GM23338 (cell line): ENCODE results near the gene CNPY1. TPM values are rescaled to one million over a fixed set of nuclear protein-coding genes. Genes with fewer than 3 reads are reported as not detected.

ENCODE experiments used
- ATAC-seq: fragments of 200-7000 bp; cut with Tn5 transposase; 3 replicates; pipeline ENCODE4 v1.9.1; 2020
- DNase-seq: peaks from one replicate; pipeline ENCODE4 v3.0.0-alpha.2; 2015; ENCODE audit warnings: low spot score
- H2AFZ ChIP-seq: fragments of 200-600 bp; sonication (generic); 2 replicates; pipeline ENCODE4 v1.8.0; 2016; ENCODE audit warnings: antibody characterized with exemption, mild to moderate bottlenecking, moderate library complexity
- H3F3A ChIP-seq: fragments of 200-600 bp; sonication (generic); replicated peaks from 2 replicates; pipeline ENCODE4 v1.8.0; 2017; ENCODE audit warnings: antibody characterized with exemption, mixed run types, low read depth
- H3K27ac ChIP-seq: fragments of 200-600 bp; sonication (generic); 2 replicates; pipeline ENCODE4 v1.6.1; 2016; ENCODE audit warnings: low read depth
- H3K27me3 ChIP-seq: fragments of 200-600 bp; sonication (generic); 2 replicates; pipeline ENCODE4 v1.8.0; 2016; ENCODE audit warnings: mild to moderate bottlenecking, mixed run types, moderate library complexity; ENCODE audit not compliant: insufficient read depth
- H3K36me3 ChIP-seq: fragments of 200-600 bp; sonication (generic); 2 replicates; pipeline ENCODE4 v1.8.0; 2016; ENCODE audit warnings: mild to moderate bottlenecking; ENCODE audit not compliant: insufficient read depth
- H3K4me1 ChIP-seq: fragments of 200-600 bp; sonication (generic); 2 replicates; pipeline ENCODE4 v1.8.0; 2016; ENCODE audit warnings: mild to moderate bottlenecking, moderate library complexity; ENCODE audit not compliant: insufficient read depth
- H3K4me2 ChIP-seq: fragments of 200-600 bp; sonication (generic); 2 replicates; pipeline ENCODE4 v1.7.1; 2017; ENCODE audit warnings: mixed run types
- H3K4me3 ChIP-seq: fragments of 200-600 bp; sonication (generic); 2 replicates; pipeline ENCODE4 v1.6.1; 2016; ENCODE audit warnings: mixed run types
- H3K79me2 ChIP-seq: fragments of 200-600 bp; sonication (generic); replicated peaks from 2 replicates; pipeline ENCODE4 v1.8.0; 2017; ENCODE audit warnings: mild to moderate bottlenecking; ENCODE audit not compliant: insufficient read depth
- H3K9me2 ChIP-seq: fragments of 200-600 bp; sonication (generic); 2 replicates; pipeline ENCODE4 v1.8.0; 2017; ENCODE audit not compliant: insufficient read depth
- H4K20me1 ChIP-seq: fragments of 200-600 bp; sonication (generic); replicated peaks from 2 replicates; pipeline ENCODE4 v1.8.0; 2017; ENCODE audit warnings: mild to moderate bottlenecking; ENCODE audit not compliant: insufficient read depth
- H3K27ac Mint-ChIP-seq: 2 replicates; pipeline ENCODE4 v1.8.0; 2020; ENCODE audit warnings: inconsistent platforms, mild to moderate bottlenecking, moderate library complexity, mixed read lengths
- H3K27me3 Mint-ChIP-seq: 3 replicates; pipeline ENCODE4 v1.8.0; 2022; ENCODE audit warnings: low read depth, mild to moderate bottlenecking, moderate library complexity, mixed read lengths, inconsistent platforms; ENCODE audit not compliant: insufficient read depth, poor library complexity
- H3K36me3 Mint-ChIP-seq: 3 replicates; pipeline ENCODE4 v1.8.0; 2021; ENCODE audit warnings: low read depth, mild to moderate bottlenecking, inconsistent platforms, moderate library complexity, mixed read lengths
- H3K4me1 Mint-ChIP-seq: 3 replicates; pipeline ENCODE4 v1.8.0; 2020; ENCODE audit warnings: mild to moderate bottlenecking, inconsistent platforms, mixed read lengths
- H3K4me3 Mint-ChIP-seq: 3 replicates; pipeline ENCODE4 v1.8.0; 2021; ENCODE audit warnings: moderate library complexity, mild to moderate bottlenecking, inconsistent platforms, mixed read lengths
- H3K9me3 Mint-ChIP-seq: 3 replicates; pipeline ENCODE4 v1.8.0; 2020; ENCODE audit warnings: moderate library complexity, mild to moderate bottlenecking, inconsistent platforms, mixed read lengths
- CREB1 ChIP-seq: fragments of 250-450 bp; sonication (Bioruptor Pico); IDR thresholded peaks from 2 replicates; pipeline ENCODE4 v1.5.0; 2020; ENCODE audit warnings: low read depth, mild to moderate bottlenecking, moderate library complexity
- CTCF ChIP-seq, 2 experiments: fragments of 200-600 bp in 1 of 2; sonication (generic) in 1 of 2; conservative IDR thresholded peaks; 2 replicates each; pipeline versions ENCODE4 v1.5.1 to v1.6.1; 2016 to 2017; ENCODE audit warnings: antibody characterized with exemption in 2 of 2, low read depth in 2 of 2, mild to moderate bottlenecking in 2 of 2, moderate library complexity in 1 of 2
- EZH2 ChIP-seq: fragments of 200-600 bp; sonication (generic); IDR thresholded peaks from one replicate; pipeline ENCODE4 v1.8.0; 2017; ENCODE audit warnings: antibody characterized with exemption, mild to moderate bottlenecking, low read depth; ENCODE audit not compliant: unreplicated experiment
- JUNB ChIP-seq: IDR thresholded peaks from one replicate; pipeline ENCODE4 v1.6.1; 2016; ENCODE audit warnings: antibody characterized with exemption; ENCODE audit not compliant: unreplicated experiment
- NANOG ChIP-seq: IDR thresholded peaks from 2 replicates; pipeline ENCODE4 v1.6.1; 2016; ENCODE audit warnings: antibody characterized with exemption, borderline replicate concordance
- POLR2AphosphoS5 ChIP-seq: IDR thresholded peaks from 2 replicates; pipeline ENCODE4 v1.6.1; 2016; ENCODE audit warnings: antibody characterized with exemption, low read depth
- REST ChIP-seq: IDR thresholded peaks from one replicate; pipeline ENCODE4 v1.6.1; 2018; ENCODE audit warnings: antibody characterized with exemption; ENCODE audit not compliant: unreplicated experiment
- STAT1 ChIP-seq: IDR thresholded peaks from one replicate; pipeline ENCODE4 v1.6.1; 2016; ENCODE audit warnings: antibody characterized with exemption; ENCODE audit not compliant: unreplicated experiment
- ZNF114 ChIP-seq: fragments of 250-450 bp; sonication (Bioruptor Pico); IDR thresholded peaks from 2 replicates; pipeline ENCODE4 v1.5.0; 2020; ENCODE audit warnings: mild to moderate bottlenecking, moderate library complexity
- ZNF331 ChIP-seq: fragments of 250-450 bp; sonication (Bioruptor Pico); IDR thresholded peaks from 2 replicates; pipeline ENCODE4 v1.5.0; 2020; ENCODE audit warnings: low read depth, mild to moderate bottlenecking, moderate library complexity
- polyA plus RNA-seq: library from polyadenylated mRNA; unstranded; fragments of >200 nt; fragmentation: Nextera tagmentation; extraction: Ambion mirVana; gene quantifications from 2 replicates; pipeline ENCODE4 v1.2.1, GENCODE V29; 2016
- total RNA-seq: library from RNA; depleted of rRNA; stranded (reverse); fragments of >200 nt; shearing (Covaris generic); gene quantifications from 2 replicates; pipeline ENCODE4 v1.2.3, GENCODE V29; 2014

The CNPY1 gene
- total and polyA plus RNA-seq, 2 experiments from 2014 or later: not detected

- Mint-ChIP-seq H3K4me1 (peaks cover 21% of the 10 kb centered on the region), H3K36me3 (no peaks in the 10 kb centered on the region), H3K9me3 (peaks cover 4% of the 10 kb centered on the region), H3K4me3 (peak overlapping the region; percentile 46; the same call in 2 of the 3 replicates), H3K27ac (no peak overlapping the region), H3K27me3 (peaks cover 95% of the 10 kb centered on the region)
- peak; percentile 39 for DNase-seq
- Histone ChIP-seq H3F3A (peaks cover 31% of the 10 kb centered on the region; the same call in 1 of the 2 replicates), H3K4me2 (peak overlapping the region; percentile 74; the same call in 1 of the 2 replicates), H3K27me3 (peaks cover 97% of the 10 kb centered on the region), H3K36me3 (no peaks in the 10 kb centered on the region), H4K20me1 (peaks cover 32% of the 10 kb centered on the region), H3K4me1 (peaks cover 44% of the 10 kb centered on the region), H3K4me3 (peak overlapping the region; percentile 46; the same call in 1 of the 2 replicates), H2AFZ (no peak overlapping the region), H3K79me2 (no peaks in the 10 kb centered on the region), H3K27ac (no peak overlapping the region), H3K9me2 (no peaks in the 10 kb centered on the region)
- ATAC-seq: no peak
- no peak for TF ChIP-seq ZNF114 (CRISPR knock-in tag)
- TF ChIP-seq JUNB: no peak
- TF ChIP-seq EZH2: no peak
- TF ChIP-seq ZNF331: no peak
- no peak for TF ChIP-seq REST
- no peak for TF ChIP-seq POLR2AphosphoS5
- TF ChIP-seq CREB1 (CRISPR knock-in tag): no peak
- TF ChIP-seq STAT1: no peak
- no peak for TF ChIP-seq NANOG
- TF ChIP-seq CTCF (conservative IDR thresholded peaks at IDR 0.05; ENCODE audit: low read depth in 2 of 2): no peak
Observed at GRCh38 chr7:155457544-155458110, 88.7 kb downstream of the CNPY1 start.
